Stimulated activated naive B cell treated with anti-CD40 and anti-IgM and Interleukin-4, amounts not matched to agents 10 μg/mL and 1 μg/mL and 100 μg/mL, for 72 hours (primary cell): ENCODE data around the gene FBN2.
"Not testable (repeated sequence)": the region's sequence is repeated elsewhere in the genome, so short reads cannot be mapped to it uniquely, and the experiment has no call there.

Experiments used
- ATAC-seq, 2 donors: fragments of 150-1000 bp; cut with Tn5 transposase; replicated peaks; 2 replicates each; pipeline ENCODE4 v1.10.0; 2021; ENCODE audit warnings: moderate library complexity in 1 of 2
- DNase-seq: peaks from one replicate; pipeline ENCODE4 v3.0.0; 2021
- H3K27ac Mint-ChIP-seq: one replicate; pipeline ENCODE4 v1.8.0; 2022; ENCODE audit warnings: mild to moderate bottlenecking, mixed read lengths
- H3K27me3 Mint-ChIP-seq, 2 donors: one replicate each; pipeline ENCODE4 v1.8.0; 2022; ENCODE audit warnings: mixed read lengths in 2 of 2
- H3K36me3 Mint-ChIP-seq, 2 donors: one replicate each; pipeline ENCODE4 v1.8.0; 2022; ENCODE audit warnings: mixed read lengths in 2 of 2, mild to moderate bottlenecking in 1 of 2
- H3K4me1 Mint-ChIP-seq, 2 donors: one replicate each; pipeline ENCODE4 v1.8.0; 2022; ENCODE audit warnings: mixed read lengths in 2 of 2, mild to moderate bottlenecking in 1 of 2
- H3K4me3 Mint-ChIP-seq, 2 donors: one replicate each; pipeline ENCODE4 v1.8.0; 2022; ENCODE audit warnings: mild to moderate bottlenecking in 2 of 2, mixed read lengths in 2 of 2, moderate library complexity in 1 of 2
- H3K9me3 Mint-ChIP-seq, 2 donors: one replicate each; pipeline ENCODE4 v1.8.0; 2022; ENCODE audit warnings: mixed read lengths in 2 of 2, mild to moderate bottlenecking in 1 of 2

The FBN2 gene

GRCh38 chr5:128447224-128447623 lies 90.8 kb downstream of the FBN2 start:
- H3K36me3 Mint-ChIP-seq, H3K27ac Mint-ChIP-seq, H3K4me3 Mint-ChIP-seq, H3K27me3 Mint-ChIP-seq, H3K4me1 Mint-ChIP-seq, DNase-seq, ATAC-seq: not testable (repeated sequence)
- H3K9me3 Mint-ChIP-seq = peaks cover 7 to 12% of the 10 kb centered on the region in 2 donors

GRCh38 chr5:128441941-128442350 lies 96.1 kb downstream of the FBN2 start:
- DNase-seq = no peak
- no peaks in the 10 kb centered on the region for H3K36me3 Mint-ChIP-seq
- H3K4me1 Mint-ChIP-seq = no peaks in the 10 kb centered on the region
- ATAC-seq = no peak
- H3K27me3 Mint-ChIP-seq = no peaks in the 10 kb centered on the region
- H3K9me3 Mint-ChIP-seq = peaks cover 0 to 2% of the 10 kb centered on the region in 2 donors
- H3K4me3 Mint-ChIP-seq = no peak overlapping the region
- no peak overlapping the region for H3K27ac Mint-ChIP-seq

GRCh38 chr5:128441165-128441564 lies 96.9 kb downstream of the FBN2 start:
- Mint-ChIP-seq H3K4me1 (no peaks in the 10 kb centered on the region), H3K27me3 (no peaks in the 10 kb centered on the region), H3K36me3 (no peaks in the 10 kb centered on the region), H3K27ac (no peak overlapping the region), H3K9me3 (no peaks in the 10 kb centered on the region), H3K4me3 (no peak overlapping the region)
- DNase-seq (no peak), ATAC-seq (no peak)

- no peaks in the 10 kb centered on the region for H3K9me3 Mint-ChIP-seq
- DNase-seq (no peak), ATAC-seq (no peak)
- no peaks in the 10 kb centered on the region for H3K4me1 Mint-ChIP-seq
- H3K36me3 Mint-ChIP-seq = no peaks in the 10 kb centered on the region
- H3K27ac Mint-ChIP-seq = no peak overlapping the region
- no peaks in the 10 kb centered on the region for H3K27me3 Mint-ChIP-seq
- H3K4me3 Mint-ChIP-seq = no peak overlapping the region
These were observed 101.3 kb downstream of the FBN2 start for GRCh38 chr5:128436749-128437188.

GRCh38 chr5:128435861-128436260 lies 102.2 kb downstream of the FBN2 start:
- Mint-ChIP-seq H3K36me3 (no peaks in the 10 kb centered on the region), H3K27me3 (no peaks in the 10 kb centered on the region), H3K27ac (no peak overlapping the region), H3K4me1 (no peaks in the 10 kb centered on the region), H3K4me3 (no peak overlapping the region), H3K9me3 (peaks cover 0 to under 1% of the 10 kb centered on the region in 2 donors)
- ATAC-seq (no peak), DNase-seq (no peak)

GRCh38 chr5:128434993-128435392 lies 103.1 kb downstream of the FBN2 start:
- DNase-seq (no peak), ATAC-seq (no peak)
- H3K27ac Mint-ChIP-seq = no peak overlapping the region
- H3K4me1 Mint-ChIP-seq = no peaks in the 10 kb centered on the region
- peaks cover 0 to 1% of the 10 kb centered on the region in 2 donors for H3K9me3 Mint-ChIP-seq
- H3K4me3 Mint-ChIP-seq = no peak overlapping the region
- H3K36me3 Mint-ChIP-seq = no peaks in the 10 kb centered on the region
- no peaks in the 10 kb centered on the region for H3K27me3 Mint-ChIP-seq

GRCh38 chr5:128432913-128433440 lies 105.1 kb downstream of the FBN2 start:
- Mint-ChIP-seq H3K27me3 (no peaks in the 10 kb centered on the region), H3K4me3 (no peak overlapping the region), H3K9me3 (peaks cover 0 to 1% of the 10 kb centered on the region in 2 donors), H3K27ac (no peak overlapping the region), H3K4me1 (no peaks in the 10 kb centered on the region), H3K36me3 (no peaks in the 10 kb centered on the region)
- no peak for ATAC-seq
- DNase-seq = no peak

GRCh38 chr5:128427921-128428320 lies 110.1 kb downstream of the FBN2 start:
- Mint-ChIP-seq H3K4me3 (no peak overlapping the region), H3K27ac (no peak overlapping the region), H3K36me3 (no peaks in the 10 kb centered on the region), H3K4me1 (no peaks in the 10 kb centered on the region), H3K27me3 (no peaks in the 10 kb centered on the region), H3K9me3 (peaks cover 0 to 1% of the 10 kb centered on the region in 2 donors)
- ATAC-seq = no peak
- DNase-seq = no peak

GRCh38 chr5:128426090-128426534 lies 111.9 kb downstream of the FBN2 start:
- no peak for ATAC-seq
- Mint-ChIP-seq H3K4me3 (no peak overlapping the region), H3K27me3 (no peaks in the 10 kb centered on the region), H3K4me1 (no peaks in the 10 kb centered on the region), H3K36me3 (no peaks in the 10 kb centered on the region), H3K9me3 (peaks cover 0 to 1% of the 10 kb centered on the region in 2 donors), H3K27ac (no peak overlapping the region)
- DNase-seq = no peak

- DNase-seq (no peak), ATAC-seq (no peak)
- Mint-ChIP-seq H3K9me3 (no peaks in the 10 kb centered on the region), H3K4me3 (no peak overlapping the region), H3K4me1 (no peaks in the 10 kb centered on the region), H3K27ac (no peak overlapping the region), H3K27me3 (no peaks in the 10 kb centered on the region), H3K36me3 (no peaks in the 10 kb centered on the region)
These were observed 113.4 kb downstream of the FBN2 start for GRCh38 chr5:128424646-128425045.

GRCh38 chr5:128422612-128423011 lies 115.4 kb downstream of the FBN2 start:
- Mint-ChIP-seq H3K27ac (no peak overlapping the region), H3K9me3 (peaks cover under 1 to 5% of the 10 kb centered on the region in 2 donors), H3K4me1 (no peaks in the 10 kb centered on the region), H3K4me3 (no peak overlapping the region), H3K27me3 (no peaks in the 10 kb centered on the region), H3K36me3 (no peaks in the 10 kb centered on the region)
- no peak for ATAC-seq
- DNase-seq = no peak

- DNase-seq (no peak), ATAC-seq (no peak)
- Mint-ChIP-seq H3K4me1 (no peaks in the 10 kb centered on the region), H3K36me3 (no peaks in the 10 kb centered on the region), H3K9me3 (peaks cover 8 to 13% of the 10 kb centered on the region in 2 donors), H3K4me3 (no peak overlapping the region), H3K27me3 (no peaks in the 10 kb centered on the region), H3K27ac (no peak overlapping the region)
These were observed 123.6 kb downstream of the FBN2 start for GRCh38 chr5:128414469-128414868.

GRCh38 chr5:128413356-128413755 lies 124.7 kb downstream of the FBN2 start:
- H3K36me3 Mint-ChIP-seq = no peaks in the 10 kb centered on the region
- no peak overlapping the region for H3K27ac Mint-ChIP-seq
- ATAC-seq = no peak
- no peaks in the 10 kb centered on the region for H3K27me3 Mint-ChIP-seq
- peaks cover 8 to 11% of the 10 kb centered on the region in 2 donors for H3K9me3 Mint-ChIP-seq
- no peak overlapping the region for H3K4me3 Mint-ChIP-seq
- no peaks in the 10 kb centered on the region for H3K4me1 Mint-ChIP-seq
- DNase-seq = no peak

- H3K4me3 Mint-ChIP-seq = no peak overlapping the region
- H3K9me3 Mint-ChIP-seq = peaks cover 5 to 8% of the 10 kb centered on the region in 2 donors
- H3K27me3 Mint-ChIP-seq = no peaks in the 10 kb centered on the region
- no peaks in the 10 kb centered on the region for H3K4me1 Mint-ChIP-seq
- no peak for ATAC-seq
- no peak for DNase-seq
- H3K36me3 Mint-ChIP-seq = no peaks in the 10 kb centered on the region
- H3K27ac Mint-ChIP-seq = no peak overlapping the region
These were observed 125.7 kb downstream of the FBN2 start for GRCh38 chr5:128412145-128412930.

- no peak for DNase-seq
- no peaks in the 10 kb centered on the region for H3K36me3 Mint-ChIP-seq
- no peaks in the 10 kb centered on the region for H3K27me3 Mint-ChIP-seq
- peaks cover 4% of the 10 kb centered on the region in 2 donors for H3K9me3 Mint-ChIP-seq
- no peak overlapping the region for H3K27ac Mint-ChIP-seq
- ATAC-seq = no peak
- H3K4me3 Mint-ChIP-seq = no peak overlapping the region
- no peaks in the 10 kb centered on the region for H3K4me1 Mint-ChIP-seq
These were observed 128.8 kb downstream of the FBN2 start for GRCh38 chr5:128409166-128409800.
